Endodermal cell (in vitro differentiated cells): Measurements from ENCODE around the gene SIGLEC6. TPM values are rescaled to one million over a fixed set of nuclear protein-coding genes. Genes with fewer than 3 reads are reported as not detected.

Experiments used
- DNase-seq: peaks from one replicate; pipeline ENCODE4 v3.0.0-alpha.2; 2017
- H3K27ac ChIP-seq: 2 replicates; pipeline ENCODE4 v1.5.1; 2013; ENCODE audit warnings: mild to moderate bottlenecking, low read depth, low read length, moderate library complexity
- H3K27me3 ChIP-seq: 2 replicates; pipeline ENCODE4 v1.6.1; 2013; ENCODE audit warnings: mild to moderate bottlenecking, low read length, moderate library complexity; ENCODE audit not compliant: insufficient read depth, control insufficient read depth, poor library complexity, severe bottlenecking
- H3K36me3 ChIP-seq: 2 replicates; pipeline ENCODE4 v1.7.0; 2013; ENCODE audit warnings: mild to moderate bottlenecking, low read length, moderate library complexity; ENCODE audit not compliant: control insufficient read depth, insufficient read depth
- H3K4me1 ChIP-seq: one replicate; pipeline ENCODE4 v1.7.0; 2013; ENCODE audit warnings: low read length; ENCODE audit not compliant: control insufficient read depth, insufficient read depth
- H3K4me3 ChIP-seq: 2 replicates; pipeline ENCODE4 v1.5.1; 2013; ENCODE audit warnings: mild to moderate bottlenecking, low read length, moderate library complexity
- H3K9ac ChIP-seq: 2 replicates; pipeline ENCODE4 v1.6.1; 2013; ENCODE audit warnings: mild to moderate bottlenecking, low read length, moderate library complexity; ENCODE audit not compliant: poor library complexity, severe bottlenecking; ENCODE audit errors: extremely low read depth
- H3K9me3 ChIP-seq: 2 replicates; pipeline ENCODE4 v1.6.1; 2013; ENCODE audit warnings: mild to moderate bottlenecking, low read length, moderate library complexity; ENCODE audit not compliant: control insufficient read depth
- H3K27ac Mint-ChIP-seq: 2 replicates; pipeline ENCODE4 v1.8.0; 2020; ENCODE audit warnings: mixed read lengths
- H3K27me3 Mint-ChIP-seq: 2 replicates; pipeline ENCODE4 v1.8.0; 2021; ENCODE audit warnings: mild to moderate bottlenecking, mixed read lengths; ENCODE audit not compliant: insufficient read depth
- H3K36me3 Mint-ChIP-seq: 2 replicates; pipeline ENCODE4 v1.8.0; 2020; ENCODE audit warnings: low read depth, mixed read lengths
- H3K4me1 Mint-ChIP-seq: 2 replicates; pipeline ENCODE4 v1.8.0; 2020; ENCODE audit warnings: mixed read lengths
- H3K4me3 Mint-ChIP-seq: 2 replicates; pipeline ENCODE4 v1.8.0; 2020; ENCODE audit warnings: mild to moderate bottlenecking, moderate library complexity, mixed read lengths
- H3K9me3 Mint-ChIP-seq: 2 replicates; pipeline ENCODE4 v1.8.0; 2020; ENCODE audit warnings: mild to moderate bottlenecking, mixed read lengths
- CTCF ChIP-seq: fragments of 200-600 bp; sonication (generic); conservative IDR thresholded peaks from 2 replicates; pipeline ENCODE4 v1.5.0; 2021; ENCODE audit warnings: antibody characterized with exemption, mild to moderate bottlenecking
- WGBS, 2 experiments: methylation state at CpG; one replicate each; pipeline versions ENCODE4 v1.1.5 to v1.1.7; 2013; ENCODE audit warnings: missing lambda C conversion rate in 2 of 2, mixed read lengths in 1 of 2; ENCODE audit not compliant: insufficient coverage in 1 of 2, insufficient read length in 1 of 2; 5-methylcytosine and 5-hydroxymethylcytosine counted together
- total RNA-seq, 2 donors: library from RNA; stranded (reverse); fragmentation: NEBNext Ultra II Directional in 1 of 2; extraction: Animal tissue kit (Norgen Biotek cat#: 25700) in 1 of 2; gene quantifications; 2 replicates in 1 of 2; 3 replicates in 1 of 2; pipeline ENCODE4 v1.2.1, GENCODE V29; 2021

SIGLEC6 gene
- total RNA-seq, 2 donors from 2014 or later, result 0.26 TPM; not detected in 1

GRCh38 chr19:51544038-51544437, 12.6 kb upstream of the SIGLEC6 start:
- Histone ChIP-seq H3K9ac (no peak overlapping the region), H3K36me3 (no peaks in the 10 kb centered on the region), H3K27ac (no peak overlapping the region), H3K4me1 (no peaks in the 10 kb centered on the region), H3K4me3 (no peak overlapping the region), H3K9me3 (no peaks in the 10 kb centered on the region), H3K27me3 (peaks cover 5% of the 10 kb centered on the region)
- H3K27me3 Mint-ChIP-seq, result peaks cover 17% of the 10 kb centered on the region
- peaks cover 6% of the 10 kb centered on the region for H3K9me3 Mint-ChIP-seq
- H3K4me3 Mint-ChIP-seq, result no peak overlapping the region
- TF ChIP-seq CTCF, result no peak
- peaks cover 10% of the 10 kb centered on the region for H3K4me1 Mint-ChIP-seq
- 62 to 78% methylated on average over 3 to 6 of the region's 6 CpGs for WGBS, 2 experiments
- no peak for DNase-seq
- no peaks in the 10 kb centered on the region for H3K36me3 Mint-ChIP-seq
- no peak overlapping the region for H3K27ac Mint-ChIP-seq

GRCh38 chr19:51542699-51543098, 11.2 kb upstream of the SIGLEC6 start:
- Mint-ChIP-seq H3K27ac (no peak overlapping the region), H3K4me1 (peaks cover 7% of the 10 kb centered on the region), H3K4me3 (no peak overlapping the region), H3K36me3 (no peaks in the 10 kb centered on the region), H3K27me3 (peaks cover 16% of the 10 kb centered on the region), H3K9me3 (no peaks in the 10 kb centered on the region)
- no peaks in the 10 kb centered on the region for H3K4me1 ChIP-seq
- H3K36me3 ChIP-seq, result no peaks in the 10 kb centered on the region
- H3K4me3 ChIP-seq, result no peak overlapping the region
- no peak overlapping the region for H3K9ac ChIP-seq
- H3K27me3 ChIP-seq, result peaks cover 15% of the 10 kb centered on the region
- H3K27ac ChIP-seq, result no peak overlapping the region
- no peaks in the 10 kb centered on the region for H3K9me3 ChIP-seq
- WGBS, 2 experiments, result 65 to 77% methylated on average over 2 to 5 of the region's 5 CpGs
- no peak for DNase-seq
- no peak for TF ChIP-seq CTCF

- WGBS, 2 experiments, result 40 to 71% methylated on average over 2 to 10 of the region's 10 CpGs
- no peak overlapping the region for H3K9ac ChIP-seq
- no peak overlapping the region for H3K27ac Mint-ChIP-seq
- peaks cover 18% of the 10 kb centered on the region for H3K27me3 Mint-ChIP-seq
- H3K27me3 ChIP-seq, result peaks cover 24% of the 10 kb centered on the region
- H3K27ac ChIP-seq, result no peak overlapping the region
- no peaks in the 10 kb centered on the region for H3K4me1 ChIP-seq
- H3K4me3 ChIP-seq, result no peak overlapping the region
- no peak for DNase-seq
- no peak for TF ChIP-seq CTCF
- H3K9me3 Mint-ChIP-seq, result no peaks in the 10 kb centered on the region
- H3K9me3 ChIP-seq, result no peaks in the 10 kb centered on the region
- no peaks in the 10 kb centered on the region for H3K36me3 Mint-ChIP-seq
- H3K4me1 Mint-ChIP-seq, result peaks cover 2% of the 10 kb centered on the region
- H3K4me3 Mint-ChIP-seq, result no peak overlapping the region
- H3K36me3 ChIP-seq, result no peaks in the 10 kb centered on the region
These were observed 10.2 kb upstream of the SIGLEC6 start for GRCh38 chr19:51541458-51542357.
